Measurements from ENCODE around the gene MAGI2. TPM values are rescaled to one million over a fixed set of nuclear protein-coding genes. Genes with fewer than 3 reads are reported as not detected.

MAGI2 gene
- total RNA-seq, 3 donors from 2014 or later (not counting 1 experiment from before 2014, with no cell fraction given): 0.09 to 0.48 (median 0.27) TPM

GRCh38 chr7:78143661-78144060 is 1309.8 kb downstream of the MAGI2 start:
- Mint-ChIP-seq H3K27me3 (ENCODE audit: low read depth in 2 of 2) (peaks cover 7 to 13% of the 10 kb centered on the region in 2 donors), H3K4me3 (no peak overlapping the region), H3K27ac (no peak overlapping the region), H3K36me3 (no peaks in the 10 kb centered on the region), H3K4me1 (no peaks in the 10 kb centered on the region), H3K9me3 (no peaks in the 10 kb centered on the region)
- no peak overlapping the region for H3K4me3 ChIP-seq (ENCODE audit: low read length)
- no peak overlapping the region for H3K27ac ChIP-seq (ENCODE audit: low read length)
- DNase-seq (no peak), ATAC-seq (no peak)
- WGBS (ENCODE audit: insufficient coverage): 100% methylated on average over 1 of the region's 2 CpGs
- TF ChIP-seq, protein P1, sequence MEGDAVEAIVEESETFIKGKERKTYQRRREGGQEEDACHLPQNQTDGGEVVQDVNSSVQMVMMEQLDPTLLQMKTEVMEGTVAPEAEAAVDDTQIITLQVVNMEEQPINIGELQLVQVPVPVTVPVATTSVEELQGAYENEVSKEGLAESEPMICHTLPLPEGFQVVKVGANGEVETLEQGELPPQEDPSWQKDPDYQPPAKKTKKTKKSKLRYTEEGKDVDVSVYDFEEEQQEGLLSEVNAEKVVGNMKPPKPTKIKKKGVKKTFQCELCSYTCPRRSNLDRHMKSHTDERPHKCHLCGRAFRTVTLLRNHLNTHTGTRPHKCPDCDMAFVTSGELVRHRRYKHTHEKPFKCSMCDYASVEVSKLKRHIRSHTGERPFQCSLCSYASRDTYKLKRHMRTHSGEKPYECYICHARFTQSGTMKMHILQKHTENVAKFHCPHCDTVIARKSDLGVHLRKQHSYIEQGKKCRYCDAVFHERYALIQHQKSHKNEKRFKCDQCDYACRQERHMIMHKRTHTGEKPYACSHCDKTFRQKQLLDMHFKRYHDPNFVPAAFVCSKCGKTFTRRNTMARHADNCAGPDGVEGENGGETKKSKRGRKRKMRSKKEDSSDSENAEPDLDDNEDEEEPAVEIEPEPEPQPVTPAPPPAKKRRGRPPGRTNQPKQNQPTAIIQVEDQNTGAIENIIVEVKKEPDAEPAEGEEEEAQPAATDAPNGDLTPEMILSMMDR (IDR thresholded peaks at IDR 0.05): no peak
- no peaks in the 10 kb centered on the region for H3K36me3 ChIP-seq (ENCODE audit: control insufficient read depth, insufficient read depth, low read length)
- intact Hi-C loops (cut with micrococcal nuclease): no loop called here
- H3K27me3 ChIP-seq (ENCODE audit: control insufficient read depth, insufficient read depth, low read length): peaks cover 3% of the 10 kb centered on the region
- no peaks in the 10 kb centered on the region for H3K4me1 ChIP-seq (ENCODE audit: control insufficient read depth, insufficient read depth, low read length)
- no peaks in the 10 kb centered on the region for H3K9me3 ChIP-seq (ENCODE audit: control insufficient read depth, insufficient read depth, low read length)

- no peak overlapping the region for H3K4me3 Mint-ChIP-seq
- intact Hi-C loops (cut with micrococcal nuclease): no loop called here
- 91% methylated on average over 8 of the region's 9 CpGs for WGBS (ENCODE audit: insufficient coverage)
- TF ChIP-seq, protein P1 (IDR thresholded peaks at IDR 0.05): no peak
- H3K4me1 Mint-ChIP-seq: no peaks in the 10 kb centered on the region
- DNase-seq (no peak), ATAC-seq (no peak)
- Histone ChIP-seq H3K36me3 (ENCODE audit: control insufficient read depth, insufficient read depth, low read length) (no peaks in the 10 kb centered on the region), H3K9me3 (ENCODE audit: control insufficient read depth, insufficient read depth, low read length) (no peaks in the 10 kb centered on the region), H3K4me1 (ENCODE audit: control insufficient read depth, insufficient read depth, low read length) (no peaks in the 10 kb centered on the region), H3K27ac (ENCODE audit: low read length) (no peak overlapping the region), H3K4me3 (ENCODE audit: low read length) (no peak overlapping the region), H3K27me3 (ENCODE audit: control insufficient read depth, insufficient read depth, low read length) (peaks cover 3% of the 10 kb centered on the region)
- peaks cover 4 to 6% of the 10 kb centered on the region in 2 donors for H3K27me3 Mint-ChIP-seq (ENCODE audit: low read depth in 2 of 2)
- H3K36me3 Mint-ChIP-seq: no peaks in the 10 kb centered on the region
- no peaks in the 10 kb centered on the region for H3K9me3 Mint-ChIP-seq
- no peak overlapping the region for H3K27ac Mint-ChIP-seq
Observed at GRCh38 chr7:78141522-78142281, 1311.8 kb downstream of the MAGI2 start.

DNA sequence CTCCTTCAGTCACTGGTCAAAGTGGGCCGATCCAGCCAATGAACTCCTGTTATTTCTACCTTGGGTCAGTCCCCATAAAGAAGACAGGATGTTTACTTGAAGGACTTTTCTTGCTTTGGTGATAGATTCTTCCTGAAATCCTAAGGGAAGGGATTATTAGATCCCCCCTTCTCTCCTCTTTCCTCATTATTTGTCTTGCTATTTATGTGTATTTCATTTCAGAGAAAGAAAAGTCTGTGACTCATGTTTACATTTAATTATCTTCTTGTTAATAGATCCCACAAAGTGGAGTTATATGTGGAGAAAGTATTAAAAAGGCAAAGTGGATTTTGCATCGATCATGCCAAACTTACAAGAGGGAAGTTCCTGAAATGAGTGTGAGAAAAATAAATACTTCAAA is 1313.4 kb downstream of the MAGI2 start:
- DNase-seq: no peak
- H3K4me3 ChIP-seq (ENCODE audit: low read length): no peak overlapping the region
- TF ChIP-seq, protein P1 (IDR thresholded peaks at IDR 0.05): no peak
- no peaks in the 10 kb centered on the region for H3K4me1 ChIP-seq (ENCODE audit: control insufficient read depth, insufficient read depth, low read length)
- Mint-ChIP-seq H3K4me3 (no peak overlapping the region), H3K36me3 (no peaks in the 10 kb centered on the region), H3K27ac (no peak overlapping the region), H3K27me3 (ENCODE audit: low read depth in 2 of 2) (peaks cover 2 to 11% of the 10 kb centered on the region in 2 donors), H3K4me1 (no peaks in the 10 kb centered on the region), H3K9me3 (no peaks in the 10 kb centered on the region)
- intact Hi-C loops (cut with micrococcal nuclease): no loop called here
- no peak overlapping the region for H3K27ac ChIP-seq (ENCODE audit: low read length)
- no peaks in the 10 kb centered on the region for H3K9me3 ChIP-seq (ENCODE audit: control insufficient read depth, insufficient read depth, low read length)
- peaks cover 3% of the 10 kb centered on the region for H3K27me3 ChIP-seq (ENCODE audit: control insufficient read depth, insufficient read depth, low read length)
- no peak for ATAC-seq
- H3K36me3 ChIP-seq (ENCODE audit: control insufficient read depth, insufficient read depth, low read length): no peaks in the 10 kb centered on the region
- WGBS (ENCODE audit: insufficient coverage): 86% methylated on average over 2 of the region's 2 CpGs

DNA sequence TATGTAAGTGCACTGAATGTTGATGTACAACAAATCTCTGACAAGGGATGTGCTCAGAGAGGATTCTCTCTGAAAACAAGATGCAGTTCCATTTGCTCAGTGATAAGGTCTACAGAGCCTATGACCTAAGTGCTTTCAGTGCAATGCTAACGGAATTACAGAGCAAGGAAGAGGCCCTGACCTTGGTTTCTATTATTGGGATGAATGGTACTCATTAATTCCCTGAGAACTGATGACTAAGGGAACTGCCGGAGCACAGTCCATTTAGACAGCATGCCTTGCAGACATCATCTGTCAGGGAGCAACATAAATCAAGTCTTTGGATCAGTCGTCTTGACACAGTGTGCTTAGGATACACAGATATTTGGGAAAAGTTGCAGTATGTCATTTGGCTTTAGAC is 1314.1 kb downstream of the MAGI2 start:
- TF ChIP-seq, protein P1 (IDR thresholded peaks at IDR 0.05): no peak
- Histone ChIP-seq H3K9me3 (ENCODE audit: control insufficient read depth, insufficient read depth, low read length) (no peaks in the 10 kb centered on the region), H3K27ac (ENCODE audit: low read length) (no peak overlapping the region), H3K4me3 (ENCODE audit: low read length) (no peak overlapping the region), H3K4me1 (ENCODE audit: control insufficient read depth, insufficient read depth, low read length) (no peaks in the 10 kb centered on the region), H3K36me3 (ENCODE audit: control insufficient read depth, insufficient read depth, low read length) (no peaks in the 10 kb centered on the region), H3K27me3 (ENCODE audit: control insufficient read depth, insufficient read depth, low read length) (peaks cover 3% of the 10 kb centered on the region)
- H3K27me3 Mint-ChIP-seq (ENCODE audit: low read depth in 2 of 2): peaks cover 2 to 13% of the 10 kb centered on the region in 2 donors
- H3K27ac Mint-ChIP-seq: no peak overlapping the region
- no peak overlapping the region for H3K4me3 Mint-ChIP-seq
- DNase-seq (no peak), ATAC-seq (no peak)
- no peaks in the 10 kb centered on the region for H3K4me1 Mint-ChIP-seq
- WGBS (ENCODE audit: insufficient coverage): 82% methylated on average over 3 of the region's 3 CpGs
- no peaks in the 10 kb centered on the region for H3K36me3 Mint-ChIP-seq
- no peaks in the 10 kb centered on the region for H3K9me3 Mint-ChIP-seq
- intact Hi-C loops (cut with micrococcal nuclease): no loop called here

All from natural killer cell (primary cell).